GM13977 (cell line): ENCODE data around the gene CD99L2.

Experiments used
- DNase-seq: peaks from one replicate; pipeline ENCODE4 v3.0.0; 2012; ENCODE audit warnings: low spot score
- CTCF ChIP-seq: IDR thresholded peaks from 2 replicates; pipeline ENCODE4 v1.5.1; 2012; ENCODE audit warnings: mild to moderate bottlenecking, control low read depth; ENCODE audit not compliant: insufficient read depth; ENCODE audit errors: extremely low read depth, missing control alignments
- in situ Hi-C: fragments of 300-500 bp; cut with MboI; formaldehyde crosslinking; loops from one replicate; pipeline ENCODE4 v1.12.0; 2022; ENCODE audit warnings: low sequenced_read_pairs, low pct_unique_long_range_greater_than_20kb, mixed read lengths, inconsistent platforms; ENCODE audit not compliant: unreplicated experiment

The CD99L2 gene

GRCh38 chrX:150805736-150806135, 92.7 kb downstream of the CD99L2 start:
- in situ Hi-C loops: no loop called here
- no peak for TF ChIP-seq CTCF
- no peak for DNase-seq

GRCh38 chrX:150792949-150793527, 105.4 kb downstream of the CD99L2 start:
- no peak for DNase-seq
- TF ChIP-seq CTCF: no peak
- in situ Hi-C loops: no loop called here

GRCh38 chrX:150790021-150790420, 108.4 kb downstream of the CD99L2 start:
- no peak for DNase-seq
- no peak for TF ChIP-seq CTCF
- in situ Hi-C loops: no loop called here

- no peak for DNase-seq
- TF ChIP-seq CTCF: no peak
- in situ Hi-C loops: no loop called here
These were observed 116.8 kb downstream of the CD99L2 start for GRCh38 chrX:150781677-150782076.

- in situ Hi-C loops: loop anchor here (10.0 kb wide), 1 partner anchor 305 kb away; no protein-coding TSS in a partner anchor
- TF ChIP-seq CTCF: no peak
- no peak for DNase-seq
These were observed 119.1 kb downstream of the CD99L2 start for GRCh38 chrX:150779385-150779784.

GRCh38 chrX:150777328-150777992, 121.0 kb downstream of the CD99L2 start:
- DNase-seq: no peak
- in situ Hi-C loops: loop anchor here (10.0 kb wide), 1 partner anchor 307 kb away; no protein-coding TSS in a partner anchor
- no peak for TF ChIP-seq CTCF
